Right hindlimb (tissue), 1 donor: ENCODE data around the gene KLHDC4.
"Not testable (repeated sequence)": the region's sequence is repeated elsewhere in the genome, so short reads cannot be mapped to it uniquely, and the experiment has no call there.

ENCODE experiments used
- DNase-seq: peaks from one replicate; pipeline ENCODE4 v3.0.0-alpha.2; 2018

Gene KLHDC4

GRCh38 chr16:87765776-87766484 is at the start of gene KLHDC4:
Gene KLHDC4 (minus strand): TSS chr16:87765986. CDS start chr16:87765890, 96 bp downstream.
- DNase-seq = peak; percentile 93

DNA sequence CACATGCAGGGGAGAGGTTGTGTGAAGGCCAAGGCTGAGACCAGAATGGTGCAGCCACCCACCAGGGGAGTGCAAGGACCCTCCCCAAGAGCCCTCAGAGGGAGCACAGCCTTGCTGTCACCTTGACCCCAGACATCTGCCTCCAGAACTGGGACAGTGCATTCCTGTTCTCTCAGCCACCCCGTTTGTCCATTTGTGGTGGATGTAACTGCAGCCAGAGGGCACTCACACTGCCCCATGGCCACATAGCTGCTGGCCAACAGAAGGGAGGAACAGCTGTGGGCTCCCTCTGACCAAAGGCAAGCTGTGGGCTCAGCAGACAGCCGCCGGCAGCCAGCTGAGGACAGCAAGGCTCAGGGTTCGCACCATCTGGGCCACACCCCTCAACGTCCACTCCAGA is 49.8 kb upstream of the KLHDC4 start:
- DNase-seq = no peak

GRCh38 chr16:87812200-87812656 is 46.4 kb upstream of the KLHDC4 start:
- DNase-seq = no peak

- not testable (repeated sequence) for DNase-seq
These were observed 45.7 kb upstream of the KLHDC4 start for GRCh38 chr16:87811454-87811853.

DNA sequence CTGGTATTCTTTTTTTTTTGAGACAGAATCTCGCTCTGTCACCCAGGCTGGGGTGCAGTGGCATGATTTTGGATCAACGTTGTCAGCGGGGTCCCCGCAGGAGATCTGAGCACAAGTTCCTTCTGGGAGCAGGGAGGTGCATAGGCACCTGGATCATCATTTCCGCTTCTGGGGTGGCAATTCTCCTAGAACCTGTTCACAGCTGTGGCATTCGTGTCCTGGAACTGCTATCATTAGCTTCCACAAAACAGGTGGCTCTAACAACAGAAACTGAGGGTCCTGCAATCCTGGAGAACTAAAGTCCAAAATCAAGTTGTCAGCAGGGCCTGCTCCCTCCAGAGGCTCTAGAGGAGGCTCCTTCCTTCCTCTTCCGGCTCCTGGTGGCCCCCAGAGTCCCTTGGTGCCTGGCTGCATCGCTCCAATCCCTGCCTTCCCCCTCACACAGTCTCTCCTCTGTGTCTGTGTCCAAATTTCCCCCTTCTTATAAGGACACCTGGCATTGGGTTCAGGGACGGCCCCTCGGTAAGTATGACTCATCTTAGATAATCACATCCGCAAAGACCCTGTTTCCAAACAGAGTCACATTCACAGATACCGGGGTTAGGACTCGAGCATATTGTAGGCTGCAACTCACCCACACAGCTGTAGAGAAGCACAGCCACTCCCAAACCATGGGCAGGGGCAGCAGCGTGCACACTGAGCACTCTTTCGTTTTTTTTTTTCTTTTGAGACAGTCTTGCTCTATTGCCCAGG is 43.5 kb upstream of the KLHDC4 start:
- DNase-seq = no peak

DNA sequence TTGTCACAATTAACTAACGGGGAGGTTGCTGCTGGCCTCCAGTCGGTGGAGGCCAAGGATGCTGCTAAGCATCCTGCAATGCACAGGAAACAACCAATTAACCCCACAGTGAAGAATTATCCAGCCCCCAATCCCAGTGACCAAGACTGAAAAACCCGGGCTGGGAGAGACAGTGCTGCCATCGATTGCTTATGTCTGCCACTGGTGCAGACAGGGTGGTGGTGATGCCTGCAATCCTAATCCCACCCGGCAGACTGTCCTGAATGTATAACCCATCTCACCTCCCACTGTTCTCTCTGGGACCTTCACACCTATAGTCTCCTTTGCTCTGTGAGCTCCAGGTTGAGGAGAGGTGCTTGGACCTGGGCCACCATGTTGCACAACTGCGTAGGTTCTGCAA is 42.3 kb upstream of the KLHDC4 start:
- DNase-seq = no peak

DNA sequence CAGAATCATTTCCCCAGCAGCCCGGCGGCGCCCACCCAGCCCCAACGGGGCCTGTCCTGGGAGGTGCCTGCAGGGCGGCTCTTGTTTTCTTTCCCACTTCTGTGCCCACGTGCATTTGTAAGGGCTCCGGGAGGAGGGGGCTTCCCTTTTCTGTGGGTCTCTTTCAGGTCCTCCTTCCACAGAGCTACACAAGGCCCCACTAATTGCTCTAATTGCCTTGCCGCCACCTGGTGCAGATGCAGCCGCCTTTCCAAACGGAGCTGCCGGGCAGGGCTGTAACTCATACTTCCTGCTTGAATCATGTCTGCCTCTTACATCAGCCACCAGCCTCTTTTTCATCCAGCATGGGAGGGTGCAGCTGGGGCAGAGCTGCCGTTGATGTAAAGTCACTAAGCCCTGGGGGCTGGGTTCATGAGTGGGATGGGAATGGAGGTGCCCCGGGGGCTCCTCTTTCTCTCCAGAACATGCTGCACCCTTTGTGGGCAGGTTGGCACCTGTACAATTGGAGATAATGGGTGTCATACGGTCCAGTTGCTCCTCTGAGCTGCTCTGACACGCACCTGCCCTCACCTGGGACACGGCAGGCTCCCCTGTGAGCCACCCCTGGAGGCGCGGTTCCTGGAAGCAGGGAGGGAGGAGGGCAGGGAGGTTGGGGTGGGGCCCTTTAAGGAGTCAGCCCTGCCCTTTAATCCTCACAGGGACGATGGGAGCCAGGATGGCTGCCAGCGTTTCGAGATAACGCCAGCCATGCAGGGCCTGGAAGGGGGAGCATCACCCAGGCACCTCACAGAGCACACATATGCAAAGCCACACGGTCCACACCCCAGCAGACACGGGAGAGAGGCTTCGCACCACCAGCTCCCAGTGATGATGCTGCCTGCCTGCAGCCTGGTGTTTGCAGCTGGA is 41.1 kb upstream of the KLHDC4 start:
- peak; percentile 52 for DNase-seq

GRCh38 chr16:87806261-87806640 is 40.5 kb upstream of the KLHDC4 start:
- no peak for DNase-seq

DNA sequence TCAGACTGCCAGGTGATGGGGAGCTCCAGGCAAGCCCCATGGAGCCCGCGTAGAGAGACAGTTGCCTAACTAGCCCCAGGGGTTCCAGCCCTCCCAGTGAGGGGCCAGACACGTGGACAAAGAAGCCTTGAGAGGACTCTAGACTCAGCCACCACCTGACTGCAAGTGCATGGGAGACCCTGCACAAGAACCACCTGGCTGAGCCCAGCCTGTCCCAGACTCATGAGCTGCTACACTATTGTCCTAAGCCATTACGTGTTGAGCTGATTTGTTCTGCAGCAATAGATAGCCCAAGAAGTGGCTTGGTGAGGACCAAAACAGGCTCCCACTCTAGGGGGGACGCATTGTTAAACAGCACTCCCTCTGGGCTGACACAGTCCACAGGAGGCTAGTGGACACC is 37.6 kb upstream of the KLHDC4 start:
- no peak for DNase-seq

DNA sequence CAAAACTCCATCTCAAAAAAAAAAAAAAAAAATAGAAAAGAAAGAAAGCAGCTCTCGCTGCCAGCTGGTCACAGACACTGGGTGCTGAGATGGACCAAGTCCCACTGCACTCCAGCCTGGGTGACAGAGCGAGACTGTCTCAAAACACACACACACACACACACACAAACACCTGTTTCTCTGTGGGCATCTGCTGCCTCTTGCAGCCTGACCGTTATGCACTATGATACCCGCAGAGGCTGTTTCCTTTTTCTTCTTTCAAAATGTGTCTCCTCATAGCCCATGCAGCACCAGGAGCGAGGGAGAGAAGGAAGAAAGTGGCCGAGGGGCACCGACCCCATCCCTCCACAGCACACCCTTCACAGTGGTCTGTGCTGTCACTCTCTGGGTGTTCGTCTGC is 36.9 kb upstream of the KLHDC4 start:
- DNase-seq = no peak

DNA sequence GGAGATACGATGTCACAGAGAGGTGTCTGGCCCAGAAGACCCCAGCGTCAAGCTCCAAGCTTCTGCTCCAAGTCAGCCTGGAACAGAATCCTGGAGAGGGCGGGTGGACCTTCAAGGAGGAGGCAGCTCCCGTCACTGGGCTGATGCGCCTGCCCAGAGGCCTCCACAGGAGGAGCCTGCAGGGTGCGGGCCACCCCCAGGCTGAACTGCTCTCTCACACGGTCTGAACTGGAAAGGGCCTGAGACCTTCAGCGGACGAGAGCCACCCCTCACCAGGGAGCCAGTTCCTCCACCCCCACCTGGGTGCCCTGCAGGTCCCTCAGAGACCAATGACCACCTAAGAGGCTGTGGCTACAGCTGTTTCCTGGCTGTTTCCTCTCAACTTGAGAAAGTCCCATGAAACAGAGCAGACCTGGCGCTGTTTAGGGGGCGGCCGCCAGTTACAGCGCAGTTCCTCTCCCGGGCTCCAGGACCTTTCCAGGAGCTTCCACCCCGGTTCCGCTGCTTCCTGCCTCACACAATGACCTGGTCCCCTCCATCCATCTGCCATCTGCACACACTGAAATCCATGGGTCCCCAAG is 36.0 kb upstream of the KLHDC4 start:
- no peak for DNase-seq

DNA sequence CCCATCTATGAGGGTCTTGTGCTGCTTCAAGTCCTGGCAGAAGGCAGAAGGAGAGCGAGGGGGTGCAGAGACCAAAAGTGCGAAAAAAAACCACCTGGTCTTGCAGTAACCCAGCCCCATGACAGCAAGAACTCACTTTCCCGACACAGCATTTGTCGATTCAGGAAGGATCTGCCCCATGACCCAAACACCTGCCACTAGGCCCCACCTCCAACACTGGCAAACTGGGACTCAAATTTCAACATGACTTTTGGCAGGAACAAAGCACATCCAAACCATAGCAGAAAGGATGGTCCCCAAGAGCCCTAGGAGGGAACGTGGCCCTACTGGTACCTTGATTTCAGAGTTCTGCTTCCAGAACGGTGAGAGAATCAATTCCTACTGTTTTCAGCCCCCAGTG is 34.7 kb upstream of the KLHDC4 start:
- no peak for DNase-seq

DNA sequence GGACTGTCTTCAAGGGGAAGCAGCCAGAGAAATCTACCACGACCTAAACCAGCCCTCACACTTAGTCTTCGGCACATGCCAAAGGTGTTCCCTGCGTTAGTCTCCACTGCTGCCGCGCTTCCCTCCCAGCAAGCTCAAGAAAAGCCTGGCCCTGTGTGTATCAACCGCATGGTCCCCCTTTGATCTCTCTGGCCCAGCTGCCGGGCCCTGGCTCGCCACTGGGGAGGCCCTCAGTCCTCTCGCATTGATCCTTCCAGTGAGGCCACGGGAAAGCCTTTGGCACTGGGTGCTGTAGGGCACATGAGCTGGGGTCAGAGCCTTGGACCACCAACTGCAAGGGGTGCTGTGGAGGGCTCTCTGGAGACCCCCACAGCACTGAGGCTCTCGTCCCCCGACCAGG is 29.6 kb upstream of the KLHDC4 start:
- no peak for DNase-seq

DNA sequence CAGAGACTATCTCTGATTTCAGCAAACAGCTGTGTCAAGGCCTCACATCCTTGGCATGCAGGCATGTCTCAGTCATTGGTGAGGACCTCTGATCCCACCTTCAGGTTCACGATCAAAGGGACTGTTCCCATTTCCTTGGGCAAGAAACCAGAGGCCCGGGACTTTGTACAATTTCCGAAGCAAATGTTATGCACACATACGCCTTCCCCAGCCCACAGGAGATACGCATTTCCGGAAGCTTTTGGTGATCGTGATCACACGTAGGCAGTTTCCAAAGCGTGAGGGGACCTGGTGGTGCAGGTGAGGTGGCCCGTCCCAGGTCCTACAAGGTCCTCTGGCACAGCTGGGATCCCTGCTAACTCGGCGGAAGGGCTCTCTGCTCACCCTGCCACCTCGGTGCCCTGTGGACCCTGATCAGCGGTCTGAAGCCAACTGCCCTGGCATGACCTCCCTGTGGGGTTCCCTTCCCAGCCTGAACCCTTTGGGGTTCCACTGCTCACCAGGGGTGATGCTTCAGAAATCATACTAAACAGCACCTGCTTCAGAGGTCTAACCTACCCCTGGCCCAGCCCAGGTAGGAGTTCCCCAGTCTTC is 28.8 kb upstream of the KLHDC4 start:
- DNase-seq = no peak

DNA sequence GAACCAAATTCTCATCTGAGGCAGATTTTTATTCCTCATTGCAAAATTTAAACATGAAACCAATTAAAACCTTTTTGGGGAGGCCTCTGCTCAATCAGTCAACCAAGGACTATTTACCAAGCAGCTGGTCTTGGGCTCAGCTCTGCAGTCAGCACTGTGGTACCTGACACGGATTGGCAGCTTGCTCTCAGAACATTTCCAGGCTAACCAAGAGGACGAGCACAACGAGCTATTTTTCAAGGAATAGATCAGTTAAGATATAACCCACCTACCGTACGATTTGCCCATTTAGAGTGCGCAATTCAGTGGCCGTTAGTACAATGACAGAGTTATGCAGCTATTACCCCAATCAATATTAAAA is 26.4 kb upstream of the KLHDC4 start:
- no peak for DNase-seq

GRCh38 chr16:87791295-87792204 is 25.8 kb upstream of the KLHDC4 start:
- DNase-seq = no peak

DNA sequence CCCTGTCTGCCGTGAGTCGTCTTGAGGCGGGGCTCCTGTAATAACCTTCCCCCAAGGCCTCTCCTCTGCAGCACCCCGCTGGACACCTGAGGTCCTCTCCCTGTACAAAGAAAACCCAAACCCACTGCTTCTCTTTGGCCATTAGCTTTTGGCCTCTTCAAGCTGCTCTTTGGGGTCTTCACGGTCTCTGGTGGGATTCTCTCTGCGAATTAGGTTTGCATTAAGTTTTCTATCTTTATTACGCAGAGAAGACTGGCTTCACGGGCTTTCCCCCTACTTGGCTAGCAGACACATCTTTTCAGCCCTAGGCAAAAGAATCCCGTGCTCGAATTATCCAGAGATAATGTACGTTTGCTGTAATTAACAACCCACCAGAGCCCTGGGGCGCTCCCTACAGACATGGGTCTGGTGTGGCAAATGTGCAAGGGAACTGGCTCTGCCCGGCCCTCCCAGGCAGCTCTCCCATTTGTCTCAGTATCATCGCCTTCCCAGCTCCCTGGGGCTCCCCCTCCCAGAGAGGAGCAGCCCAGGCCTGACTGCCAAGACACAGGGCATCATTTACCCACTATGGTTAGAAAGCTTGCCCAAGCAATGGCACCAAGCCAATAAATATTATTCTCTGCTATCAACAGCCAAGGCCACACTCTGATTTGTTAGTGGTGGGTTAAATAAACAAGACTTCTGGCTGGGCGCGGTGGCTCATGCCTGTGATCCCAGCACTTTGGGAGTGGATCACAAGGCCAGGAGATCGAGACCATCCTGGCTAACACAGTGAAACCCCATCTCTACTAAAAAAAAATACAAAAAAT is 24.7 kb upstream of the KLHDC4 start:
- DNase-seq = no peak

GRCh38 chr16:87789437-87790291 is 23.9 kb upstream of the KLHDC4 start:
- DNase-seq = no peak

- not testable (repeated sequence) for DNase-seq
These were observed 23.1 kb upstream of the KLHDC4 start for GRCh38 chr16:87788730-87789436.
